SK-N-SH (cell line): ENCODE measurements around the gene DOK3. TPM values are rescaled to one million over a fixed set of nuclear protein-coding genes. Genes with fewer than 3 reads are reported as not detected.

Experiments
- CTCF ChIA-PET: fragments of 300-600, 350-600 bp; formaldehyde crosslinking; extraction: SDS; loops from one replicate; lab custom pipeline; 2021; lab: Yijun Ruan, JAX
- POLR2A ChIA-PET: fragments of 350-600 bp; sonication (Branson Sonifier 250); formaldehyde crosslinking; extraction: SDS; loops from one replicate; lab custom pipeline; 2020; ENCODE audit warnings: antibody characterized with exemption, inconsistent platforms; lab: Yijun Ruan, JAX
- DNase-seq: peaks from one replicate; pipeline ENCODE4 v3.0.0; 2012
- H2AFZ ChIP-seq: fragments of 200-600 bp; sonication (generic); 2 replicates; pipeline ENCODE4 v1.8.1; 2016; ENCODE audit warnings: antibody characterized with exemption, mild to moderate bottlenecking, low read depth
- H3F3A ChIP-seq: fragments of 200-600 bp; sonication (generic); replicated peaks from 2 replicates; pipeline ENCODE3; 2016; ENCODE audit warnings: antibody characterized with exemption, mild to moderate bottlenecking; ENCODE audit not compliant: insufficient read depth
- H3K27ac ChIP-seq, 2 experiments: fragments of 200-500 bp in 1 of 2; fragments of 200-600 bp in 1 of 2; sonication (Bioruptor generic) in 1 of 2; sonication (generic), shearing (Covaris generic) in 1 of 2; 2 replicates each; pipeline versions ENCODE4 v1.5.1 to v1.6.1; 2014 to 2016; ENCODE audit warnings: low read depth in 2 of 2, inconsistent platforms in 1 of 2, low read length in 1 of 2, mild to moderate bottlenecking in 1 of 2, mixed read lengths in 1 of 2
- H3K27me3 ChIP-seq: fragments of 200-600 bp; sonication (generic), shearing (Covaris generic); 2 replicates; pipeline ENCODE4 v1.6.1; 2016; ENCODE audit warnings: mixed run types; ENCODE audit not compliant: insufficient read depth
- H3K36me3 ChIP-seq, 2 experiments: fragments of 200-500 bp in 1 of 2; fragments of 200-600 bp in 1 of 2; sonication (Bioruptor generic) in 1 of 2; sonication (generic) in 1 of 2; replicated peaks in 1 of 2; 2 replicates each; pipeline versions ENCODE3 to v1.5.1; 2014 to 2016; ENCODE audit warnings: low read length in 1 of 2, mild to moderate bottlenecking in 1 of 2; ENCODE audit not compliant: insufficient read depth in 2 of 2, control insufficient read depth in 1 of 2
- H3K4me1 ChIP-seq, 2 experiments: fragments of 200-500 bp in 1 of 2; fragments of 200-600 bp in 1 of 2; sonication (Bioruptor generic) in 1 of 2; sonication (generic), shearing (Covaris generic) in 1 of 2; 2 replicates each; pipeline versions ENCODE4 v1.5.1 to v1.6.1; 2014 to 2016; ENCODE audit warnings: low read depth in 1 of 2, low read length in 1 of 2, mixed run types in 1 of 2; ENCODE audit not compliant: insufficient read depth in 2 of 2, control insufficient read depth in 1 of 2
- H3K4me2 ChIP-seq: fragments of 200-600 bp; sonication (generic), shearing (Covaris generic); 2 replicates; pipeline ENCODE4 v1.6.1; 2017; ENCODE audit warnings: mixed run types
- H3K4me3 ChIP-seq, 2 experiments: fragments of 200-500 bp in 1 of 2; fragments of 200-600 bp in 1 of 2; sonication (Bioruptor generic) in 1 of 2; sonication (generic), shearing (Covaris generic) in 1 of 2; 2 replicates each; pipeline versions ENCODE4 v1.5.1 to v1.8.1; 2014 to 2016; ENCODE audit warnings: low read depth in 2 of 2, inconsistent platforms in 1 of 2, low read length in 1 of 2, mild to moderate bottlenecking in 1 of 2, mixed read lengths in 1 of 2, moderate library complexity in 1 of 2
- H3K79me2 ChIP-seq: fragments of 200-600 bp; sonication (generic); 2 replicates; pipeline ENCODE4 v1.8.1; 2017; ENCODE audit warnings: mild to moderate bottlenecking; ENCODE audit not compliant: insufficient read depth
- H3K9ac ChIP-seq: fragments of 200-600 bp; sonication (generic); 2 replicates; pipeline ENCODE4 v1.6.1; 2017; ENCODE audit warnings: mixed run types
- H3K9me2 ChIP-seq: fragments of 200-600 bp; sonication (generic); 2 replicates; pipeline ENCODE4 v1.6.1; 2017; ENCODE audit warnings: mixed run types
- H3K9me3 ChIP-seq: fragments of 200-600 bp; sonication (generic); 2 replicates; pipeline ENCODE4 v1.6.1; 2017; ENCODE audit warnings: mixed run types, mild to moderate bottlenecking, moderate library complexity
- H4K20me1 ChIP-seq: fragments of 200-600 bp; sonication (generic); 2 replicates; pipeline ENCODE4 v1.6.1; 2017; ENCODE audit warnings: mild to moderate bottlenecking, mixed run types; ENCODE audit not compliant: insufficient read depth
- CHD2 ChIP-seq: fragments of 150-350 bp; IDR thresholded peaks from 2 replicates; pipeline ENCODE4 v1.6.1; 2018; ENCODE audit warnings: low read length; ENCODE audit not compliant: partially characterized antibody
- EP300 ChIP-seq, 2 experiments: IDR thresholded peaks; 2 replicates each; pipeline versions ENCODE4 v1.4.0 to v1.6.1; 2012; ENCODE audit warnings: borderline replicate concordance in 1 of 2, low read depth in 1 of 2, low read length in 1 of 2
- EZH2phosphoT487 ChIP-seq: fragments of 200-600 bp; sonication (generic); IDR thresholded peaks from 2 replicates; pipeline ENCODE4 v1.6.1; 2017; ENCODE audit warnings: low read depth, mixed run types, mild to moderate bottlenecking, antibody characterized with exemption, moderate library complexity, borderline replicate concordance
- FOSL2 ChIP-seq: IDR thresholded peaks from 2 replicates; pipeline ENCODE4 v1.4.0; 2012; ENCODE audit warnings: low read depth, mild to moderate bottlenecking, moderate library complexity, borderline replicate concordance
- FOXJ3 ChIP-seq: sonication (generic); formaldehyde crosslinking; IDR thresholded peaks from 2 replicates; pipeline ENCODE4 v1.5.1; 2020; ENCODE audit warnings: mild to moderate bottlenecking, missing genetic modification reagents
- GABPA ChIP-seq: IDR thresholded peaks from 2 replicates; pipeline ENCODE4 v1.4.0; 2012; ENCODE audit warnings: low read depth, mild to moderate bottlenecking
- MEF2A ChIP-seq: IDR thresholded peaks from 2 replicates; pipeline ENCODE4 v1.4.0; 2012; ENCODE audit warnings: low read depth, borderline replicate concordance
- NFIC ChIP-seq: IDR thresholded peaks from 2 replicates; pipeline ENCODE4 v1.4.0; 2012; ENCODE audit warnings: borderline replicate concordance
- POLR2AphosphoS5 ChIP-seq: IDR thresholded peaks from 2 replicates; pipeline ENCODE4 v1.6.1; 2012; ENCODE audit warnings: low read depth, low read length
- RAD21 ChIP-seq: IDR thresholded peaks from 2 replicates; pipeline ENCODE4 v1.6.1; 2012; ENCODE audit warnings: mild to moderate bottlenecking, low read length
- RCOR1 ChIP-seq: fragments of 150-350 bp; IDR thresholded peaks from 2 replicates; pipeline ENCODE4 v1.6.1; 2017; ENCODE audit warnings: antibody characterized with exemption, low read length
- RXRA ChIP-seq: IDR thresholded peaks from 2 replicates; pipeline ENCODE4 v1.4.0; 2012; ENCODE audit warnings: low read depth, mild to moderate bottlenecking, borderline replicate concordance
- SIN3A ChIP-seq: IDR thresholded peaks from 2 replicates; pipeline ENCODE4 v1.6.1; 2012; ENCODE audit warnings: low read depth, mild to moderate bottlenecking, low read length, moderate library complexity, borderline replicate concordance
- SMC3 ChIP-seq: IDR thresholded peaks from 2 replicates; pipeline ENCODE4 v1.6.1; 2012; ENCODE audit warnings: low read depth, low read length, improper control_type of control experiment
- TEAD4 ChIP-seq: IDR thresholded peaks from 2 replicates; pipeline ENCODE4 v1.4.0; 2012; ENCODE audit warnings: mild to moderate bottlenecking, borderline replicate concordance; ENCODE audit not compliant: insufficient read depth
- YY1 ChIP-seq: IDR thresholded peaks from 2 replicates; pipeline ENCODE4 v1.4.0; 2012; ENCODE audit warnings: low read depth, mild to moderate bottlenecking
- WGBS: methylation state at CpG from one replicate; pipeline ENCODE4 v1.1.6; 2017; ENCODE audit warnings: low lambda C conversion rate; 5-methylcytosine and 5-hydroxymethylcytosine counted together
- polyA plus RNA-seq, 3 experiments: library from polyadenylated mRNA; depleted of rRNA; stranded (reverse); fragments of >200 nt; gene quantifications; 2 replicates each; pipeline ENCODE4 v1.2.3, GENCODE V29; 2012
- TF ChIP-seq, protein P1 (sequence below): fragments of 150-350 bp; IDR thresholded peaks from 2 replicates; pipeline ENCODE4 v1.6.1; 2017; ENCODE audit warnings: antibody characterized with exemption, low read length, low read depth, borderline replicate concordance
- TF ChIP-seq, protein P2 (sequence below): IDR thresholded peaks from 2 replicates; pipeline ENCODE4 v1.6.1; 2012; ENCODE audit warnings: mild to moderate bottlenecking, low read depth, low read length, moderate library complexity
- TF ChIP-seq, protein P3 (sequence below): IDR thresholded peaks from 2 replicates; pipeline ENCODE4 v1.4.0; 2012; ENCODE audit warnings: low read depth
- TF ChIP-seq, protein P4 (sequence below): IDR thresholded peaks from 2 replicates; pipeline ENCODE4; 2012
- TF ChIP-seq, protein P5 (sequence below): fragments of 150-350 bp; IDR thresholded peaks from 2 replicates; pipeline ENCODE4 v1.6.1; 2016; ENCODE audit warnings: mild to moderate bottlenecking, low read depth, low read length

Gene DOK3
- polyA plus RNA-seq, 1 of the 3 experiments (the other 2 are of a cell fraction) = 2.2 TPM

DNA sequence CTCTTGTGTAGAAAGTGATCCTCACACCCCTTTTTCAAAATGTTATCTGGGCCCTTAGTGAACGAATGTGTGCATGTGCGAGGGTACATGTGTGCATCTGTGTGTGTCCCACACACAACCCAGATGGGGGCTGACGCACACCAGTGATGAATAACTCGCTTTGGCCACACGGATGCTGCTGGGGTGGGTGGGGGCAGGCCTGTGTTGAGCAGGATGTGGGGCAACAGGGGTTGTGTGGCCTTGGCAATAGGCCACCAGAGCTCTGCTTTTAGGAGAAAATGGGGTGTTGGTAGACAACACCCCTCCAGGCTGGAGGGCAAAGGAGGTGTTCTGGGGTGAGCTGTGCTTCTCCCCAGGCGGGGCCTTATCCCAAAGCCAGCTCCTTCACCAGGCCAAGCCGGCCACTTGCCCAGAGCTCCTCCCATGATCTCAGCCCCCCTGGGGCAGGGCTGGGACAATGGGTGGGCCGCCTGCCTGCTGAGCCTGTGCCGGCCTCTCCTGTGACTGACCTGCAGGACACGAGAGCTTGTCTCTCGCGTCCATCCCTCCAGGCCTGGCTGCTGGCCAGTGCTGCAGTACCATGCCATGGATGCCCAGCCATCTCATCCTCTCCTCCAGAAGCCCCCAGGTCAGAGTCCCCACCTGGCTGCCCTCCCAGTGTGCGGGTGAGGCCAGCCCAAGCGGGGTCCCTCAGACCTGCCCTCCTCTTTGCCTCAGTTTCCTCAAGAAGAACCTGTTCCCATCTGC lies 37.8 kb downstream of the DOK3 start (continued):
- TF ChIP-seq FOXJ3 (CRISPR knock-in tag) (no peak), NFIC (no peak), GABPA (no peak)
- TF ChIP-seq, protein P1, sequence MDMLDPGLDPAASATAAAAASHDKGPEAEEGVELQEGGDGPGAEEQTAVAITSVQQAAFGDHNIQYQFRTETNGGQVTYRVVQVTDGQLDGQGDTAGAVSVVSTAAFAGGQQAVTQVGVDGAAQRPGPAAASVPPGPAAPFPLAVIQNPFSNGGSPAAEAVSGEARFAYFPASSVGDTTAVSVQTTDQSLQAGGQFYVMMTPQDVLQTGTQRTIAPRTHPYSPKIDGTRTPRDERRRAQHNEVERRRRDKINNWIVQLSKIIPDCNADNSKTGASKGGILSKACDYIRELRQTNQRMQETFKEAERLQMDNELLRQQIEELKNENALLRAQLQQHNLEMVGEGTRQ = no peak

DNA sequence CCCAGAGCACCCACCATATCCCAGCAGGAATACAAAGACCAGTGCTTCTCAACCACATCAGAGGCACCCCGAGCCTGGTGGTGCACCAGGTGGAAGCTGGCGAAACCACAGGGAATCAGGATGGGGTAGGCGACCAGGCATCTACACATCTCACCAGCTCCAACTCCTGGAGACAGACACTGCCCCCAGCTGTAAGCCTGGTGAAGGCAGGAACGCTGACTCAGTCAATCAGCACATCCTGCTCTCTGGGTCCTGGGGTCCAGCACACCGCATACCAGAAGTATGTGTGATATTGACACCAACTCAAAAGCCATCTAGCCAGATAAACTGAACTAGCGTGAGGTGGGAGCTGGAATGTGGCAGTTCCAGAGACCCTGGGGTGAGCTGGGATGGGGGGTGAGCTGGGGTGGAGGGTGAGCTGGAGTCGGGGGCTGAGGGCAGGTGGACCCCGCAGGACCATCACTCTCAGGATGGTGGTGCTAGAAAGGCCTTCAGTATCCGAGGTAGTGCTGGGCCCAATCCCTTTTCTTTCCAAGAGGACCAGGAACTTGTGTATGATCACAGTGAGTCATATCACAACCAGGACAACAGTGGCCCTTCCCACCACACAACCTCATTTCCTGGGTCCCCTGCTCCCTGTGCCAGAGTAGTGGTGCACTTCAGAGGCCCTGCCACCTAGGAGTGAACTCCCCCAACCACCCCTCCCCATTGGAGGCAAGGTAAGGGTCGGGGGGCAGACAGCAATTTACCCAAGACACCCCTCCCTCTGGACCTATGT lies 38.7 kb downstream of the DOK3 start:
- Histone ChIP-seq H3K4me1 (peaks cover 35 to 57% of the 10 kb centered on the region in 2 experiments; a peak in 3 of 4 replicates), H3K36me3 (peaks cover 20 to 40% of the 10 kb centered on the region in 2 experiments), H3K27me3 (no peaks in the 10 kb centered on the region), H2AFZ (no peak overlapping the region), H3K79me2 (peaks cover 63% of the 10 kb centered on the region), H3K9me3 (no peaks in the 10 kb centered on the region), H3K27ac (peak overlapping the region; percentile 38 to 53; a peak in 3 of 4 replicates), H3K4me2 (peak overlapping the region; percentile 100), H3K4me3 (peak overlapping the region; percentile 96), H3K9me2 (no peaks in the 10 kb centered on the region), H3K9ac (peak overlapping the region; percentile 81; the same call in 1 of the 2 replicates), H3F3A (peaks cover 19% of the 10 kb centered on the region), H4K20me1 (peaks cover 60% of the 10 kb centered on the region)
- no peak for DNase-seq
- ChIA-PET CTCF (interaction anchor here (1.0 to 20.3 kb wide), 7 partner anchors 15 to 357 kb away, joined by 3 to 215 read pairs (median 12); partner anchors contain the start of gene PDLIM7), POLR2A (interaction anchor here (1.1 to 4.6 kb wide), 10 partner anchors 8 to 30 kb away, joined by 3 to 43 read pairs (median 10); partner anchors contain the start of gene PDLIM7)
- TF ChIP-seq YY1 = no peak
- TF ChIP-seq, protein P2, sequence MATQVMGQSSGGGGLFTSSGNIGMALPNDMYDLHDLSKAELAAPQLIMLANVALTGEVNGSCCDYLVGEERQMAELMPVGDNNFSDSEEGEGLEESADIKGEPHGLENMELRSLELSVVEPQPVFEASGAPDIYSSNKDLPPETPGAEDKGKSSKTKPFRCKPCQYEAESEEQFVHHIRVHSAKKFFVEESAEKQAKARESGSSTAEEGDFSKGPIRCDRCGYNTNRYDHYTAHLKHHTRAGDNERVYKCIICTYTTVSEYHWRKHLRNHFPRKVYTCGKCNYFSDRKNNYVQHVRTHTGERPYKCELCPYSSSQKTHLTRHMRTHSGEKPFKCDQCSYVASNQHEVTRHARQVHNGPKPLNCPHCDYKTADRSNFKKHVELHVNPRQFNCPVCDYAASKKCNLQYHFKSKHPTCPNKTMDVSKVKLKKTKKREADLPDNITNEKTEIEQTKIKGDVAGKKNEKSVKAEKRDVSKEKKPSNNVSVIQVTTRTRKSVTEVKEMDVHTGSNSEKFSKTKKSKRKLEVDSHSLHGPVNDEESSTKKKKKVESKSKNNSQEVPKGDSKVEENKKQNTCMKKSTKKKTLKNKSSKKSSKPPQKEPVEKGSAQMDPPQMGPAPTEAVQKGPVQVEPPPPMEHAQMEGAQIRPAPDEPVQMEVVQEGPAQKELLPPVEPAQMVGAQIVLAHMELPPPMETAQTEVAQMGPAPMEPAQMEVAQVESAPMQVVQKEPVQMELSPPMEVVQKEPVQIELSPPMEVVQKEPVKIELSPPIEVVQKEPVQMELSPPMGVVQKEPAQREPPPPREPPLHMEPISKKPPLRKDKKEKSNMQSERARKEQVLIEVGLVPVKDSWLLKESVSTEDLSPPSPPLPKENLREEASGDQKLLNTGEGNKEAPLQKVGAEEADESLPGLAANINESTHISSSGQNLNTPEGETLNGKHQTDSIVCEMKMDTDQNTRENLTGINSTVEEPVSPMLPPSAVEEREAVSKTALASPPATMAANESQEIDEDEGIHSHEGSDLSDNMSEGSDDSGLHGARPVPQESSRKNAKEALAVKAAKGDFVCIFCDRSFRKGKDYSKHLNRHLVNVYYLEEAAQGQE = no peak
- no peak for TF ChIP-seq SMC3
- TF ChIP-seq GABPA = no peak
- no peak for TF ChIP-seq SIN3A
- TF ChIP-seq, protein P1 = no peak
- no peak for TF ChIP-seq MEF2A
- no peak for TF ChIP-seq EZH2phosphoT487
- no peak for TF ChIP-seq EP300 (IDR thresholded peaks at IDR 0.05; ENCODE audit: borderline replicate concordance in 1 of 2, low read depth in 1 of 2, low read length in 1 of 2)
- TF ChIP-seq RCOR1 = no peak
- TF ChIP-seq, protein P3, sequence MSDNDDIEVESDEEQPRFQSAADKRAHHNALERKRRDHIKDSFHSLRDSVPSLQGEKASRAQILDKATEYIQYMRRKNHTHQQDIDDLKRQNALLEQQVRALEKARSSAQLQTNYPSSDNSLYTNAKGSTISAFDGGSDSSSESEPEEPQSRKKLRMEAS = no peak
- TF ChIP-seq, protein P4, sequence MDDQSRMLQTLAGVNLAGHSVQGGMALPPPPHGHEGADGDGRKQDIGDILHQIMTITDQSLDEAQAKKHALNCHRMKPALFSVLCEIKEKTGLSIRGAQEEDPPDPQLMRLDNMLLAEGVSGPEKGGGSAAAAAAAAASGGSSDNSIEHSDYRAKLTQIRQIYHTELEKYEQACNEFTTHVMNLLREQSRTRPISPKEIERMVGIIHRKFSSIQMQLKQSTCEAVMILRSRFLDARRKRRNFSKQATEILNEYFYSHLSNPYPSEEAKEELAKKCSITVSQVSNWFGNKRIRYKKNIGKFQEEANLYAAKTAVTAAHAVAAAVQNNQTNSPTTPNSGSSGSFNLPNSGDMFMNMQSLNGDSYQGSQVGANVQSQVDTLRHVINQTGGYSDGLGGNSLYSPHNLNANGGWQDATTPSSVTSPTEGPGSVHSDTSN = no peak
- TF ChIP-seq FOSL2 = no peak
- TF ChIP-seq, protein P5, sequence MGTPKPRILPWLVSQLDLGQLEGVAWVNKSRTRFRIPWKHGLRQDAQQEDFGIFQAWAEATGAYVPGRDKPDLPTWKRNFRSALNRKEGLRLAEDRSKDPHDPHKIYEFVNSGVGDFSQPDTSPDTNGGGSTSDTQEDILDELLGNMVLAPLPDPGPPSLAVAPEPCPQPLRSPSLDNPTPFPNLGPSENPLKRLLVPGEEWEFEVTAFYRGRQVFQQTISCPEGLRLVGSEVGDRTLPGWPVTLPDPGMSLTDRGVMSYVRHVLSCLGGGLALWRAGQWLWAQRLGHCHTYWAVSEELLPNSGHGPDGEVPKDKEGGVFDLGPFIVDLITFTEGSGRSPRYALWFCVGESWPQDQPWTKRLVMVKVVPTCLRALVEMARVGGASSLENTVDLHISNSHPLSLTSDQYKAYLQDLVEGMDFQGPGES = no peak
- TF ChIP-seq POLR2AphosphoS5 = no peak
- no peak for TF ChIP-seq RAD21
- TF ChIP-seq RXRA = no peak
- no peak for TF ChIP-seq CHD2
- no peak for TF ChIP-seq TEAD4
- 81% methylated on average over 5 of the region's 10 CpGs for WGBS
